Neural crest cell (in vitro differentiated cells): ENCODE measurements around the gene PRKG1. TPM values are rescaled to one million over a fixed set of nuclear protein-coding genes. Genes with fewer than 3 reads are reported as not detected.

ENCODE experiments used
- DNase-seq: peaks from one replicate; pipeline ENCODE4 v3.0.0; 2021; ENCODE audit warnings: low read depth, mixed read lengths, low spot score
- H3K27ac Mint-ChIP-seq: one replicate; pipeline ENCODE4 v1.8.0; 2021; ENCODE audit warnings: mild to moderate bottlenecking, mixed read lengths; ENCODE audit not compliant: unreplicated experiment
- H3K27me3 Mint-ChIP-seq: 2 replicates; pipeline ENCODE4 v1.8.0; 2021; ENCODE audit warnings: low read depth, mild to moderate bottlenecking, mixed read lengths
- H3K36me3 Mint-ChIP-seq: 2 replicates; pipeline ENCODE4 v1.8.0; 2021; ENCODE audit warnings: low read depth, mild to moderate bottlenecking, mixed read lengths
- H3K4me1 Mint-ChIP-seq: 2 replicates; pipeline ENCODE4 v1.8.0; 2021; ENCODE audit warnings: mixed read lengths
- H3K4me3 Mint-ChIP-seq: one replicate; pipeline ENCODE4 v1.8.0; 2021; ENCODE audit warnings: mild to moderate bottlenecking, mixed read lengths
- H3K9me3 Mint-ChIP-seq: 2 replicates; pipeline ENCODE4 v1.8.0; 2021; ENCODE audit warnings: mixed read lengths
- total RNA-seq: library from RNA; stranded (reverse); gene quantifications from 2 replicates; pipeline ENCODE4 v1.2.1, GENCODE V29; 2021
- TF ChIP-seq, protein P1 (sequence below): fragments of 200-600 bp; sonication (generic); conservative IDR thresholded peaks from 2 replicates; pipeline ENCODE4 v1.5.0; 2021; ENCODE audit warnings: antibody characterized with exemption, mild to moderate bottlenecking

PRKG1 gene
- total RNA-seq, 1 donor from 2014 or later, result 4.4 TPM

DNA sequence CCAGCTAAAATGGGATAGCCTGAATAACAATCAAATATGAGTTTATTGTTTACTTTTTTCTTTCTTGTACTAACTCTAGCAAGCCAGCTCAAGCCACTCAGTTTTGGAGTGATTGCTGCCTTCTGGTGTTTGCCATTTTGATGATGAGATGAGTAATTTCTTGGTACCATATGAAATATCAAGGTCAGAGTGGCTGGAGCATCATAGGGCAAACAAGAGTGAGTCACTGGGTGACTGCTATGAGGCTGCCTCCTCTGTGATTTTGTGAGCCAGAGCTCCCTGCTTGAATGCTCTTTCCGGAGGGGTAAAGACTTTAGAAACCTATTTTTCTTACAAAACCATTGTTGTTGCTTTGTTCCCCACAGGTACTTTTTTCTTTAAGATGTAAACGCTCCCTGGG is 295.6 kb downstream of the PRKG1 start:
- Mint-ChIP-seq H3K27ac (no peak overlapping the region), H3K9me3 (no peaks in the 10 kb centered on the region), H3K36me3 (no peaks in the 10 kb centered on the region), H3K4me1 (no peaks in the 10 kb centered on the region), H3K27me3 (no peaks in the 10 kb centered on the region), H3K4me3 (no peak overlapping the region)
- no peak for DNase-seq
- TF ChIP-seq, protein P1, sequence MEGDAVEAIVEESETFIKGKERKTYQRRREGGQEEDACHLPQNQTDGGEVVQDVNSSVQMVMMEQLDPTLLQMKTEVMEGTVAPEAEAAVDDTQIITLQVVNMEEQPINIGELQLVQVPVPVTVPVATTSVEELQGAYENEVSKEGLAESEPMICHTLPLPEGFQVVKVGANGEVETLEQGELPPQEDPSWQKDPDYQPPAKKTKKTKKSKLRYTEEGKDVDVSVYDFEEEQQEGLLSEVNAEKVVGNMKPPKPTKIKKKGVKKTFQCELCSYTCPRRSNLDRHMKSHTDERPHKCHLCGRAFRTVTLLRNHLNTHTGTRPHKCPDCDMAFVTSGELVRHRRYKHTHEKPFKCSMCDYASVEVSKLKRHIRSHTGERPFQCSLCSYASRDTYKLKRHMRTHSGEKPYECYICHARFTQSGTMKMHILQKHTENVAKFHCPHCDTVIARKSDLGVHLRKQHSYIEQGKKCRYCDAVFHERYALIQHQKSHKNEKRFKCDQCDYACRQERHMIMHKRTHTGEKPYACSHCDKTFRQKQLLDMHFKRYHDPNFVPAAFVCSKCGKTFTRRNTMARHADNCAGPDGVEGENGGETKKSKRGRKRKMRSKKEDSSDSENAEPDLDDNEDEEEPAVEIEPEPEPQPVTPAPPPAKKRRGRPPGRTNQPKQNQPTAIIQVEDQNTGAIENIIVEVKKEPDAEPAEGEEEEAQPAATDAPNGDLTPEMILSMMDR, result no peak

DNA sequence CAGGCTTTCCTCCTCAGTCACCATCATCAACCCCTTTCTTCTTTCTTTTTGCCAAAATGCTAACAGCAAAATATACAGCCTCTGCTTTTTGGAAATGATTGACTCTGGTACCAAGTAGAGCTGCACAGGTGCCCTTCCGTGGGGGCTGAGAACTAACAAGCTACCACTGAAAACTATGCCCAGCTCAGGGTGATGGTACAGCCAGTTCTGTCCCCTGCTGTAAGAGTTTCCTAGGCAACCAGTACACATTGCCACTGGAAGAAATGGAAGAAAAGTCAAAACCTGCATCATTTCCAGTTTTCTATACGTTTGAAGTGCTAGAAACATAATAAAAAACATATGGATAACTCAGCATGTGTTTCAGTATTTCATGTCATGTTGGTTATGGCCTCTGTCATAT is 297.5 kb downstream of the PRKG1 start:
- H3K27me3 Mint-ChIP-seq, result no peaks in the 10 kb centered on the region
- no peaks in the 10 kb centered on the region for H3K4me1 Mint-ChIP-seq
- no peaks in the 10 kb centered on the region for H3K36me3 Mint-ChIP-seq
- TF ChIP-seq, protein P1, result no peak
- DNase-seq, result no peak
- H3K9me3 Mint-ChIP-seq, result no peaks in the 10 kb centered on the region
- H3K4me3 Mint-ChIP-seq, result no peak overlapping the region
- H3K27ac Mint-ChIP-seq, result no peak overlapping the region

DNA sequence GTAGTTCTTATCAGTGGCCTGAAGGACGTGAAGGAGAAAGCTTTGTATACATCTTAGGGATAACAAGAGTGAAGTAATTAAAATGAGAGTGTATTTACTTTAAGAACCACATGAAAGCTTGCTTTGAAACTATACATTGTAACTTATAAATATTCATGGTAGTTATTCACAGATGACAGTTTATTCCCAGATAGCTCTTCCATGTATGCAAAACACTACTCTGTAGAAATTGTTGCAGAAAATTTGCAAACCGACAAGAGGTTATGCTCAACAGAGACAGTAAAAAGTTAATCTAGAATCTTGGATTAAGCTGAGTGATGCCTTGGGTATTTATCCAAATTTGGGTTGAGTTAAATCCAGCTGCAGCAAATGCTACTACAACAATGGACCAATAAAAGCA is 301.5 kb downstream of the PRKG1 start:
- Mint-ChIP-seq H3K9me3 (no peaks in the 10 kb centered on the region), H3K36me3 (no peaks in the 10 kb centered on the region), H3K4me1 (no peaks in the 10 kb centered on the region), H3K4me3 (no peak overlapping the region), H3K27me3 (no peaks in the 10 kb centered on the region), H3K27ac (no peak overlapping the region)
- DNase-seq, result no peak
- TF ChIP-seq, protein P1, result no peak

DNA sequence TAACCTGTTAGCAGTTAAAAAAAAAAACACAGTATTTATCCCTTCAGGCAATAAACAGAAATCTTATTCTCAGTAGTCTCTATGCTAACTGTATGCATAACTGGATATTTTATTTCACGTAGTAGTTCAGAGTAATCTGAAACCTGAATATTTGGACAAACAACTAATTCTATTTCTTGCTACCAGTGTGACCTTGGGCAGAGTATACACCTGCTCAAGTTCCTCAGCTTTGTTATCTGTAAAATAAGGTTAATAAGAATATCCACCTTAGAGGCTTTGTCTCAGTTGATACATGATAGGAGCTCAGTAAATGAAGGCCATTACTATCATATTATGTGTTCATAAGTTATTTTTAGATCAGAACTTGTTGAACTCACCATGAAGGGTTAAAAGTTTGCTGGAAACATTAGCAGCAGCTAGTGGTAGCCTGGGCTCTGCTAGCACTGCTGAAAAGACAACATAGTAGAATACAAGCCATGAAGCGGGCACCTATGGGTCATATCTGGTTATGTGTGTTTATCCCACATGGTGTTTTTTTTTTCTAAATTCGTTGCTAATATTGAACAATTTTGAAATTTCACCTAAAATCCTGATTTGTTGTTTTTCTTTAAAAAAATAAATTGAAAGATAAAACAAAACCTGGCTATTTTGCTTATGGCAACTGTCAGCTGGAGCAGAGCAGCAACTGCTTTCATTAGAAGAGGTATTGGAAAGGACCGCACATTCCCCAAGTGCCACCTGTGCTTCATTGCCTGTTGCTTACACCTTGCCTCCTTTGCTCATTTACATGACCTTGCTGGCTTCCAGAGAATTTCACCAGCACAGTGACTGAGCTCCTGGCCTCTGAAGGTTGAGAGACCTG is 303.0 kb downstream of the PRKG1 start:
- H3K36me3 Mint-ChIP-seq, result no peaks in the 10 kb centered on the region
- no peaks in the 10 kb centered on the region for H3K9me3 Mint-ChIP-seq
- TF ChIP-seq, protein P1, result no peak

DNA sequence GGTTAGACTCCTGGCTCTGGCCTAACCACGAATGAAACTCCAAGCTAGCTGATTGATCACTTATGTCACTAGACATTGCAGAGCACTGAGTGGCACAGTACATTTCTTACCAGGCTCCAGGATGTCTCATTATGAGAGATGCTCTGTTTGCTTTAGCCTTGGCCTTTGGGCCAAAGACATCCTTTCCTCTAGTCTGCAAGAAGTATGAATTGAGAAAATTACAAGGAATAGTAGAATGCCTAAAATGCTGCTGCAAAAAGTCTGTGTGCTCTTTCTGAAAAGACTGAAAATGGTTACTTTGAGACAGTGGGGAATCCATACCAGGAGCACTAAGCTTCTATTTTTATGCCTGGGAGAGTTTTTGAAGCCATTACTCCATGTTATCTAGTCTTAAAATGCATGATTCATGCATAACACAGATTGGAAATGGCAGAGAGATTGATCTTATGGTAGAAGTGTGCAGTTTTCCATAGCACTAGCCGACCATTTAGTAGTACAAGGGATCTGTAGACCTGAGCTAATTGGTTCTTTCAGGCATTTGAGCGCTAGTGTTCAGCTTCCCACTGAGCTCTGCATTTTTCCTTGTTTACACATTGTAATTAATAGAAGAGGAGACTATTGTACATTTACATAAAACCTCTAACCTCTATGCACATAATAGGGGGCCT is 303.8 kb downstream of the PRKG1 start:
- Mint-ChIP-seq H3K9me3 (no peaks in the 10 kb centered on the region), H3K27me3 (no peaks in the 10 kb centered on the region), H3K27ac (no peak overlapping the region), H3K36me3 (no peaks in the 10 kb centered on the region), H3K4me1 (no peaks in the 10 kb centered on the region), H3K4me3 (no peak overlapping the region)
- no peak for DNase-seq
- TF ChIP-seq, protein P1, result no peak

More for the DNA sequence above, 303.0 kb downstream of the PRKG1 start:
- Mint-ChIP-seq H3K27ac (no peak overlapping the region), H3K27me3 (no peaks in the 10 kb centered on the region), H3K4me1 (no peaks in the 10 kb centered on the region), H3K4me3 (no peak overlapping the region)
- no peak for DNase-seq
